MV-4-11 (cell line): ENCODE results near the gene VWF.

ENCODE experiments used
- DNase-seq: peaks from one replicate; lab custom pipeline; 2025; lab: John Stamatoyannopoulos, UW

Gene VWF

GRCh38 chr12:5947006-5947405 lies 177.5 kb downstream of the VWF start:
- DNase-seq = no peak

- DNase-seq = no peak
Observed at GRCh38 chr12:5946388-5946787, 178.1 kb downstream of the VWF start.

- DNase-seq = no peak
Observed at GRCh38 chr12:5945071-5946008, 179.1 kb downstream of the VWF start, which contains the start of gene ANO2. Gene ANO2, minus strand, starts transcription at chr12:5945259. Its CDS starts 42 bp downstream, at chr12:5945217.

- DNase-seq = no peak
Observed at GRCh38 chr12:5944688-5945070, 179.8 kb downstream of the VWF start.

- DNase-seq = no peak
Observed at GRCh38 chr12:5944053-5944452, 180.4 kb downstream of the VWF start.

GRCh38 chr12:5941907-5942306 lies 182.6 kb downstream of the VWF start:
- no peak for DNase-seq

GRCh38 chr12:5927732-5928516 lies 196.5 kb downstream of the VWF start:
- no peak for DNase-seq

GRCh38 chr12:5925646-5926045 lies 198.8 kb downstream of the VWF start:
- DNase-seq = no peak

- no peak for DNase-seq
Observed at GRCh38 chr12:5924342-5924741, 200.1 kb downstream of the VWF start.

- no peak for DNase-seq
Observed at GRCh38 chr12:5923751-5924150, 200.7 kb downstream of the VWF start.

- no peak for DNase-seq
Observed at GRCh38 chr12:5923043-5923605, 201.3 kb downstream of the VWF start.

GRCh38 chr12:5921966-5922899 lies 202.2 kb downstream of the VWF start:
- DNase-seq = no peak

- no peak for DNase-seq
Observed at GRCh38 chr12:5921027-5921909, 203.2 kb downstream of the VWF start.

- DNase-seq = no peak
Observed at GRCh38 chr12:5916785-5917290, 207.6 kb downstream of the VWF start.

- no peak for DNase-seq
Observed at GRCh38 chr12:5915511-5915910, 209.0 kb downstream of the VWF start.

- no peak for DNase-seq
Observed at GRCh38 chr12:5914387-5915149, 209.9 kb downstream of the VWF start.

GRCh38 chr12:5913387-5913786 lies 211.1 kb downstream of the VWF start:
- no peak for DNase-seq

GRCh38 chr12:5912437-5913334 lies 211.8 kb downstream of the VWF start:
- DNase-seq = no peak
